LNCaP clone FGC (cell line): ENCODE data around the gene CCDC88C.
"Not testable (repeated sequence)": the region's sequence is repeated elsewhere in the genome, so short reads cannot be mapped to it uniquely, and the experiment has no call there.

Experiments used
- DNase-seq: peaks from one replicate; pipeline ENCODE4 v3.0.0-alpha.2; 2011; ENCODE audit warnings: low read depth
- H3K4me3 ChIP-seq: 2 replicates; pipeline ENCODE4 v1.5.1; 2011; ENCODE audit warnings: mild to moderate bottlenecking, low read depth, low read length, control low read depth
- CTCF ChIP-seq: IDR thresholded peaks from 2 replicates; pipeline ENCODE4 v1.5.1; 2012; ENCODE audit warnings: mild to moderate bottlenecking; ENCODE audit not compliant: control insufficient read depth, insufficient read depth; ENCODE audit errors: extremely low read depth

CCDC88C gene

GRCh38 chr14:91232052-91232451, 185.6 kb downstream of the CCDC88C start:
- H3K4me3 ChIP-seq = no peak overlapping the region
- no peak for DNase-seq
- no peak for TF ChIP-seq CTCF

GRCh38 chr14:91231446-91231845, 186.2 kb downstream of the CCDC88C start:
- DNase-seq = no peak
- H3K4me3 ChIP-seq = no peak overlapping the region
- TF ChIP-seq CTCF = no peak

- no peak for TF ChIP-seq CTCF
- no peak overlapping the region for H3K4me3 ChIP-seq
- DNase-seq = no peak
Measured at GRCh38 chr14:91230397-91231035, 187.1 kb downstream of the CCDC88C start.

- no peak overlapping the region for H3K4me3 ChIP-seq
- no peak for TF ChIP-seq CTCF
- DNase-seq = no peak
Measured at GRCh38 chr14:91229743-91230200, 187.8 kb downstream of the CCDC88C start.

GRCh38 chr14:91229005-91229382, 188.6 kb downstream of the CCDC88C start:
- DNase-seq = no peak
- TF ChIP-seq CTCF = no peak

GRCh38 chr14:91228112-91229004, 189.3 kb downstream of the CCDC88C start:
- no peak overlapping the region for H3K4me3 ChIP-seq
- no peak for DNase-seq
- TF ChIP-seq CTCF = no peak

More at GRCh38 chr14:91229005-91229382, 188.6 kb downstream of the CCDC88C start:
- no peak overlapping the region for H3K4me3 ChIP-seq

GRCh38 chr14:91227183-91227628, 190.4 kb downstream of the CCDC88C start:
- no peak for DNase-seq
- H3K4me3 ChIP-seq = no peak overlapping the region
- no peak for TF ChIP-seq CTCF

- H3K4me3 ChIP-seq, DNase-seq: not testable (repeated sequence)
Measured at GRCh38 chr14:91226360-91226759, 191.3 kb downstream of the CCDC88C start.
